Stimulated activated CD8-positive, alpha-beta memory T cell treated with anti-CD3 and anti-CD28 coated beads, Interleukin-7, amount 100 ng/mL, for 48 hours (primary cell): ENCODE measurements around the gene WDR1.

Experiments
- DNase-seq, 2 donors: peaks; one replicate each; pipeline ENCODE4 v3.0.0-alpha.2; 2020; ENCODE audit warnings: low read depth in 1 of 2; ENCODE audit errors: extremely low read depth in 1 of 2

Gene WDR1

GRCh38 chr4:10101671-10102473 lies 14.7 kb downstream of the WDR1 start:
- no peak for DNase-seq

DNA sequence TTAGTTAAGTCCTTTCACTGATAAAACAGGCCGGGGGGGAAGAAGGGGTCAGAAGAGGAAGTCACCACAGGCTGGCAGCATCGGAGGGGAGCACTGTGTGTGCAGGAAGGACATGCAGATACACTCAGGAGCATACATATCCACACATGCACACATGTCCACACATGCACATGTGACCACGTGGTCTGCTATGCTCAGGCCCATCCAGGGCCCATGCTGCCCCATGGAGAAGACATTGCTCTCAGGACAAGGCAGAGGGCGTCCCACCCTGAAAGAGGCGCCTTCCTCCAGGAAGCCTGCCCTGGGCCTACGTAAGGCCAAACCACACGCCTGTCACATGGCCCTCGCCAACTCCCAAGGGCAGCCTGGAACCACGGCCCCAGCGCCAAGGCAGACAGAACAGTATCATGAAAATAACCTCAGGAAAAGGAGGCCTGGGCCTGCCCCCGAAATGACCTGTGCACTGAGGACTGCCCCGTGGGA lies 15.8 kb downstream of the WDR1 start:
- no peak for DNase-seq

- no peak for DNase-seq
Observed at GRCh38 chr4:10099499-10100325, 16.9 kb downstream of the WDR1 start.

GRCh38 chr4:10098780-10099160 lies 17.8 kb downstream of the WDR1 start:
- DNase-seq: no peak

- no peak for DNase-seq
Observed at GRCh38 chr4:10097906-10098779, 18.5 kb downstream of the WDR1 start.

- DNase-seq: no peak
Observed at GRCh38 chr4:10096978-10097335, 19.6 kb downstream of the WDR1 start.

GRCh38 chr4:10096201-10096977 lies 20.2 kb downstream of the WDR1 start:
- peak; percentile 69 to 90 for DNase-seq

GRCh38 chr4:10095296-10095991 lies 21.2 kb downstream of the WDR1 start:
- DNase-seq: no peak

DNA sequence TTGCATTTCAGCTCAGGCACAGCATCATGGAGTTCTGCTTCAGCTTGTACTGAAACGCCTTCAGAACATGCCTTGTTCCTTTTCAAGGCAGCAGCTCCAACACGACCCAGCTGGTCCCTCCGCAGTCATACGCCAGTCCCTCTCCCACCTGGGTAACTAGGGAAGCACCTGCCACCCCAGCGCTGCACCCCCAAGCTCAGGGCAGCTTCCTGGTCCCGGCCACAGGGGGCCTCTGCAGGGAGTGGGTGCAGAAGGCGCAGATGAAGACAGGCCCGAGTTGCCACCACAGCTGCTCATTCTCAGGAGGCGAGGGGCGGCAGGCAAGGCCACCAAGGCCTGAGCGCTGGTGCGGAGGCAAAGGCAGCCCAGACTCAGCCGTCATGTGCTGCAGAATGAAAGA lies 21.8 kb downstream of the WDR1 start:
- no peak for DNase-seq

DNA sequence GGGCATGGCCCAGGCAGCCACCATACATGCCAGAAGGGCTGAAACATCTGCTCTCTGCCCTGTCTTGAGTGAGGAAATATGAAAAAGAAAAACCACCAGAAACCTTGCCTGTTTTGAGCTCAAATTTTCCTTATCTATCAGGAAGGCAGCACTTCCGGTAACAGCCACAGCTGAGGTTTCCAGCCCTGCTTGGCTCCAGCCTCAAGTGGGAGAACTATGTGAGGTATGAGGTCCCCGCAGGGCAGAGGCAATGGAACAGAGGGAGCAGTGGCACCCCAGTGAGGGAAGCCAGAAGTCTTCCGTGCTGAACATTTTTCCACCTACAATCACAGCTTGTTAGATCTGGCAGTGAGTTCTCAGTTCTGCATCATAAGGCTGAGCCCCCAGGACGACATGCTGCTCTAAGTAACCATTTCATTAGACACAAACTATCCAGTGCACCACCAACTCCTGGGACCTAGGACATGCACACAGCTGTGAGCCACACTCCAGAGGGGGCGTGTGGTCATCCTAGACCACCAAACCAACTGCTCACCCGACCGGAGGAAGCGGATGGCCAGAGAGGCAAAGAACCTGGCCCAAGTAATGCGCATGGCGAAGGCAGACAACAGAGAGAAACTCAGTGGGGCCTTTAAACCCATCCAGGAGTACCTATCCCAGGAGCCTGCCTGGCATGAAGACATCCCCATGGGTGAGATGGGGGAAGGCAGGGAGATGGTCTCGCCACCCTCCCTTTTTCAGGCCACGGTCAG lies 22.6 kb downstream of the WDR1 start:
- DNase-seq: no peak

DNA sequence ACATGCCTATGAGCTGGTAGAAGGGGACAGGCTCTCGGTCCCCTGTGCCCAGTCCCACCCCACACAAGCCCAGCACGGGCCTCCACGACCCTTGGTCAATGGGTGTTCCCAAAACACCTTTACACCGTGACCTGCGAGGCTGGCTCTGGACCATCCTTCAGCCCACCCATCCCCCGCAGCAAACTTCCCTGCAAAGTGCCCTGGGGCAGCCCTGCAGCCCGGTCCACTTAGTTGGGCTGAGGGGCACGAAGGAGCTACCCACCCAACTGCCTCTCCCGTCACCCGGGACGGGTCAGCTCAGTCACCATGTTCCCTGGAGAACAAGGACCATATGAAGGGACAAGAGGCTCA lies 23.4 kb downstream of the WDR1 start:
- no peak for DNase-seq

DNA sequence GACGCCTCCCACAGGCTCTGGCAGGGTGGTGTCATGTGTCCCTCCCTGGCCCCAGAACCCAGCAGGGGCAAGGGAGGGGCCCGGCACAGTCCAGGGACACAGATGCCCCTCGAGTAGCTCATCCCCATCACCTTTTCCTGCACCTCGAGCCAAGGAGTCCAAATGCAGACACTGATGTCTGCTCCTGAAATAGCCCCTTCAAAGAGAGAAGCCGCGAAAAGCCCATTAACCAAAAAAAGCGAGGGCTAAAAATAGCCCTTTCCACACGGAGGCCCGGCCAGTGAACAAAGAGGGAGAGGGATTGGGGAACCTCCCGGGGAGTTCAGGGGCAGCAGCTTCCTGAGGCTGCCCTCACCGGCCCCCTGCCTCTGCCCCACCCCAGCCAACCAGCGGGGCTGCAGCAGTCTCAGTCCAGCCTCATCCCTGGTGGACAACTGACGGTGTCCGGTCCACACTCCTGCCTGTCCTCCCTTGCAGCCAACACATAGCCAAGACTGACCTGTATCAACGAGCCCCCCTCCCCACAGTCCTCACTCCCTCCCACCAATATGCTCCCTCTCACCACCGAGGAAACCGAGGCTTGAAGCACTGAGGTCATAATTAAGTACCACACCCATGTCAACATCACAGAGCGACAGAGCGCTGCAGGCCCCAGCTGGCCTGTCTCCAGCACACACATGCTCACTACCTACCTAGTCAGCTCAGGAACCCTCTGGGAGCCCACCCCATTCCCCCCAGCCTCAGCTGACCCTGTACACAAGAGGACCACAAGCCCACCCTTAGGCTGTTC lies 23.9 kb downstream of the WDR1 start:
- DNase-seq: no peak

DNA sequence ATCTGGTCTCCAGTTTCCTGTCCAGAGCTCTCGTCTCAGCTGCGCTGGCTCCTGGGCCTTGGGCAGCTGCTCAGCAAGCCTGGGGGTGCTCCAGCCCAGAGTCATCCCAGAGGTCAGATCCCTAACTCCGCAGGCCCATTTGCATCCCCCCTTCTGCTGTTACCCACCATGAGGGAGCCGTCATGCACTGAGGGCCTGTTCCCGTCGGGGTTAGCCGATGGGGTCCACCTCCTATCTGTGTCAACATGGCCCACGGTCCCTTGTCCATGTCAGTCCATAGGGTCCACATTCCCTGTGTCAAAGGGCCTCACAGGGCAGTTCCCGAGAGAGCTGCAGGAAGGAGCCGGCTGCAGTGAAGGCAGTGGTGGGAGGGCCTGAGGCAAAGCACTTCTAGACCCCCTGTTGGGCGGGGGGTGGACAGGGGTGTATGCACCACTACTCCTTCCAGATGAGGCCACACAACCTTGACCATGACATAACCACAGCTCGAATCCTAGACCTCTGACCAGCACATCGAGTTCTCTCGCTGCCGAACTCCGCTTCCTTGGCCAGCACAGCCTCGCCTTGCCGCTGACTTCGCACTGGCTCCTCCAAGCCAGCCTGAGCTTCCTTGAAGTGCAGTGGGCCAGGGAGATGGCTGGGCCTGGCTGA lies 24.9 kb downstream of the WDR1 start:
- DNase-seq: no peak

GRCh38 chr4:10090467-10091250 lies 25.9 kb downstream of the WDR1 start:
- no peak for DNase-seq

DNA sequence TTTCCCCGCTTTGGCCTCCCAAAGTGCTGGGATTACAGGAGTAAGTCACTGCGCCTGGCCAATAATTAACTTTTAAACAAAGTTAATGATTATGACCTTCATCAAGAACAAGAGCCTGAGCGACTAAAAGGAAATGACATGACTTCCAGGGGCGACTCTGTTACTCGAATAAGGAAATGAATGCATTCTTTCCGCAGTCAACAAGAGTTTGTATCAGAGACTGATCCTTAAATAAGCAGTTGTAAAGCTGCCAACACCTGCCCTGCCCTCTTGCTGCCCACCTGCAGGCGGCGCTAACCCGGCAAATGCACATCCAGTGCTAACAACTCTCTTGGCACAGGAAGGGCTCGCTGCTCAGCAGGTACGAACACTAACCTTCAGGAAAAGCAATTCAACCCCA lies 27.3 kb downstream of the WDR1 start:
- no peak for DNase-seq

DNA sequence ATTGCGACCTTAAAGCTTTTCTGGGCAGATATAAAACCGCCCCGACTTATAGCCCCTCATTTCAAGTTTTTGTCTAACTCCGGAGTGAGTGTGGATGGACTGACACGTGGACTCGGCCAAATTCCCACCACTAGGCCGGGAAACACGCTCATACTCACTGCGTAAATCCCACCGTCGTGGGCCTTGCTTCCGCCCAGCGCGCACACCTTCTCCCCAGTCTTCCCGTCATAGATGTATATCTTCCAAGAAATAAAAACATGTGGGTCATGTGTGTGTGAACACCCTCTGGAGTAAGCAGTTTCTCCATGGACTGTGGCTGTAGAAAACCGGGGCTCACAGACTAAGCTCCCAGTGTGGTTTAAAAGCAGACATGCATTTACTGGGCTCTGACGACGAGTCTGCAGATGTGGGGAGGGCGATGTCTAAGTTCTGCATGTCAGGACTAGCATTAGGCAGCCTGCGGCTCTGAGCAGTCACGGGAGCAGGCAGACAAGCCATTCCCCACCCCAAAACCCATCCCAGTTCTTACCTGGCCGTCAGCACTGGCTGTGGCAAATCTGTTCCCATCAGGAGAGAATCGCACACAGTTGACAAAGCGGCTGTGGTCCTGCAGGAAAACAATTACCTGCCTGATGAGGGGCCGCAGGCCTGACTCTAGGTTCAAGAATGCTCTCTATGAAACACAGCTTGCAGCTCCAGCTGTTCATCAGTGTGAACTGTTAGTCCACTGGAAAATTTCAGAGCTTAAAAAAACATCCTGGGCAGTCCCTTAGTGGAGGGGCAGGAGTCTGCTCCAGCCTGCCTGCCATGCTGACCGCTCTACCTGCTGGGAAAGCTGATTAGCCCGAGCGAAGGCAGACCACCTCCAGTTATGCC lies 28.2 kb downstream of the WDR1 start:
- no peak for DNase-seq
